ENCODE data around the gene PANX1.
"Not testable (repeated sequence)": the region's sequence is repeated elsewhere in the genome, so short reads cannot be mapped to it uniquely, and the experiment has no call there.

PANX1 gene

GRCh38 chr11:94117197-94117574, 11.5 kb upstream of the PANX1 start:
- no peaks in the 10 kb centered on the region for H3K4me1 ChIP-seq (ENCODE audit: insufficient read depth, insufficient read length)
- no peaks in the 10 kb centered on the region for H3K27me3 ChIP-seq (ENCODE audit: insufficient read depth, insufficient read length)
- peaks cover 8% of the 10 kb centered on the region; the same call in 1 of the 2 replicates for H3K9me3 ChIP-seq (ENCODE audit: insufficient read depth, low read length)
- H3K36me3 ChIP-seq (ENCODE audit: insufficient read depth, insufficient read length, low read length): no peaks in the 10 kb centered on the region
- DNase-seq (ENCODE audit: low read depth, low spot score): no peak
- H3K9ac ChIP-seq (ENCODE audit: insufficient read length, low read depth): no peak overlapping the region
- TF ChIP-seq ZNF274 (IDR thresholded peaks at IDR 0.05; ENCODE audit: low read depth, low read length): no peak
- no peak for TF ChIP-seq SUZ12 (IDR thresholded peaks at IDR 0.05; ENCODE audit: extremely low read depth, insufficient read depth, insufficient read length)
- no peak for TF ChIP-seq YY1 (IDR thresholded peaks at IDR 0.05; ENCODE audit: insufficient read depth, insufficient read length)
- H3K4me3 ChIP-seq (ENCODE audit: insufficient read length, low read depth): no peak overlapping the region

GRCh38 chr11:94117871-94118270, 10.8 kb upstream of the PANX1 start:
- no peaks in the 10 kb centered on the region for H3K36me3 ChIP-seq (ENCODE audit: insufficient read depth, insufficient read length, low read length)
- TF ChIP-seq YY1 (IDR thresholded peaks at IDR 0.05; ENCODE audit: insufficient read depth, insufficient read length) (no peak), ZNF274 (IDR thresholded peaks at IDR 0.05; ENCODE audit: low read depth, low read length) (no peak), SUZ12 (IDR thresholded peaks at IDR 0.05; ENCODE audit: extremely low read depth, insufficient read depth, insufficient read length) (no peak)
- H3K4me3 ChIP-seq (ENCODE audit: insufficient read length, low read depth): no peak overlapping the region
- peaks cover 8% of the 10 kb centered on the region; the same call in 1 of the 2 replicates for H3K9me3 ChIP-seq (ENCODE audit: insufficient read depth, low read length)
- DNase-seq (ENCODE audit: low read depth, low spot score): no peak
- H3K4me1 ChIP-seq (ENCODE audit: insufficient read depth, insufficient read length): no peaks in the 10 kb centered on the region
- H3K9ac ChIP-seq (ENCODE audit: insufficient read length, low read depth): no peak overlapping the region
- H3K27me3 ChIP-seq (ENCODE audit: insufficient read depth, insufficient read length): no peaks in the 10 kb centered on the region

- DNase-seq (ENCODE audit: low read depth, low spot score): not testable (repeated sequence)
Measured at GRCh38 chr11:94119676-94120075, 9.0 kb upstream of the PANX1 start.

GRCh38 chr11:94120516-94120915, 8.1 kb upstream of the PANX1 start:
- not testable (repeated sequence) for H3K4me3 ChIP-seq (ENCODE audit: insufficient read length, low read depth); H3K36me3 ChIP-seq (ENCODE audit: insufficient read depth, insufficient read length, low read length); DNase-seq (ENCODE audit: low read depth, low spot score); H3K4me1 ChIP-seq (ENCODE audit: insufficient read depth, insufficient read length); H3K27me3 ChIP-seq (ENCODE audit: insufficient read depth, insufficient read length); H3K9ac ChIP-seq (ENCODE audit: insufficient read length, low read depth)
- peaks cover 14% of the 10 kb centered on the region; the same call in 1 of the 2 replicates for H3K9me3 ChIP-seq (ENCODE audit: insufficient read depth, low read length)

More at GRCh38 chr11:94119676-94120075, 9.0 kb upstream of the PANX1 start:
- not testable (repeated sequence) for H3K4me1 ChIP-seq (ENCODE audit: insufficient read depth, insufficient read length); H3K36me3 ChIP-seq (ENCODE audit: insufficient read depth, insufficient read length, low read length); H3K9ac ChIP-seq (ENCODE audit: insufficient read length, low read depth); H3K4me3 ChIP-seq (ENCODE audit: insufficient read length, low read depth); H3K9me3 ChIP-seq (ENCODE audit: insufficient read depth, low read length); H3K27me3 ChIP-seq (ENCODE audit: insufficient read depth, insufficient read length)

- no peak for DNase-seq (ENCODE audit: low read depth, low spot score)
- H3K4me3 ChIP-seq (ENCODE audit: insufficient read length, low read depth): no peak overlapping the region
- H3K27me3 ChIP-seq (ENCODE audit: insufficient read depth, insufficient read length): no peaks in the 10 kb centered on the region
- TF ChIP-seq YY1 (IDR thresholded peaks at IDR 0.05; ENCODE audit: insufficient read depth, insufficient read length): no peak
- no peak for TF ChIP-seq SUZ12 (IDR thresholded peaks at IDR 0.05; ENCODE audit: extremely low read depth, insufficient read depth, insufficient read length)
- TF ChIP-seq ZNF274 (IDR thresholded peaks at IDR 0.05; ENCODE audit: low read depth, low read length): no peak
- no peak overlapping the region for H3K9ac ChIP-seq (ENCODE audit: insufficient read length, low read depth)
- H3K9me3 ChIP-seq (ENCODE audit: insufficient read depth, low read length): peaks cover 16% of the 10 kb centered on the region; the same call in 1 of the 2 replicates
- H3K36me3 ChIP-seq (ENCODE audit: insufficient read depth, insufficient read length, low read length): no peaks in the 10 kb centered on the region
- no peaks in the 10 kb centered on the region for H3K4me1 ChIP-seq (ENCODE audit: insufficient read depth, insufficient read length)
Measured at GRCh38 chr11:94120946-94121345, 7.7 kb upstream of the PANX1 start.

- no peak for TF ChIP-seq SUZ12 (IDR thresholded peaks at IDR 0.05; ENCODE audit: extremely low read depth, insufficient read depth, insufficient read length)
- no peak for TF ChIP-seq ZNF274 (IDR thresholded peaks at IDR 0.05; ENCODE audit: low read depth, low read length)
- TF ChIP-seq YY1 (IDR thresholded peaks at IDR 0.05; ENCODE audit: insufficient read depth, insufficient read length): no peak
- Histone ChIP-seq H3K9me3 (ENCODE audit: insufficient read depth, low read length) (peaks cover 8% of the 10 kb centered on the region; the same call in 1 of the 2 replicates), H3K36me3 (ENCODE audit: insufficient read depth, insufficient read length, low read length) (no peaks in the 10 kb centered on the region), H3K4me1 (ENCODE audit: insufficient read depth, insufficient read length) (no peaks in the 10 kb centered on the region), H3K4me3 (ENCODE audit: insufficient read length, low read depth) (no peak overlapping the region), H3K9ac (ENCODE audit: insufficient read length, low read depth) (no peak overlapping the region), H3K27me3 (ENCODE audit: insufficient read depth, insufficient read length) (no peaks in the 10 kb centered on the region)
- no peak for DNase-seq (ENCODE audit: low read depth, low spot score)
Measured at GRCh38 chr11:94125407-94126115, 3.1 kb upstream of the PANX1 start.

- peak overlapping the region; percentile 88 for H3K9ac ChIP-seq (ENCODE audit: insufficient read length, low read depth)
- DNase-seq (ENCODE audit: low read depth, low spot score): no peak
- H3K9me3 ChIP-seq (ENCODE audit: insufficient read depth, low read length): peaks cover 8% of the 10 kb centered on the region; the same call in 1 of the 2 replicates
- no peak for TF ChIP-seq SUZ12 (IDR thresholded peaks at IDR 0.05; ENCODE audit: extremely low read depth, insufficient read depth, insufficient read length)
- TF ChIP-seq YY1 (IDR thresholded peaks at IDR 0.05; ENCODE audit: insufficient read depth, insufficient read length): no peak
- no peak for TF ChIP-seq ZNF274 (IDR thresholded peaks at IDR 0.05; ENCODE audit: low read depth, low read length)
- no peaks in the 10 kb centered on the region for H3K36me3 ChIP-seq (ENCODE audit: insufficient read depth, insufficient read length, low read length)
- no peaks in the 10 kb centered on the region for H3K4me1 ChIP-seq (ENCODE audit: insufficient read depth, insufficient read length)
- no peaks in the 10 kb centered on the region for H3K27me3 ChIP-seq (ENCODE audit: insufficient read depth, insufficient read length)
- H3K4me3 ChIP-seq (ENCODE audit: insufficient read length, low read depth): peak overlapping the region; percentile 86
Measured at GRCh38 chr11:94127638-94128037, 1.0 kb upstream of the PANX1 start.
